ENCODE results near the gene HORMAD1.

The HORMAD1 gene

DNA sequence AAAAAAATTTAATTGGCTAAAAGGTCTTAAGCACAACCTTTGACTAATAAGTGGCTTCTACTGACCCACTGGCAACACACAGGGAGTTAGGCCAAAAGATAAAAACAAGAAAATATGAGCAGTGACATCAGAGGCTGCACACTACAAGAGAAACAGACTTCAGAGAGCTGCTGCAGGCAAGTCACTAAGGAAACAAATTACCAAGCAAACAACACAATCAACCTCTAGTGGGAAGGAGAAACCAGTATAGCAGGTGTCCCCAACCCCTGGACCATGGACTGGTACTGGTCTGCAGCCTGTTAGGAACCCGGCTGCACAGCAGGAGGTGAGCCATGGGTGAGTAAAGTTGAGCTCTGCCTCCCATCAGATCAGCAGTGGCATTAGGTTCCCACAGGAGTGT lies 70.5 kb downstream of the HORMAD1 start:
- Histone ChIP-seq H3K27ac (no peak overlapping the region), H3K4me3 (no peak overlapping the region)
- TF ChIP-seq CTCF (IDR thresholded peaks at IDR 0.05) = no peak
- no peak for DNase-seq (ENCODE audit: low spot score)

- no peak for DNase-seq (ENCODE audit: low spot score)
- TF ChIP-seq CTCF (IDR thresholded peaks at IDR 0.05) = no peak
- Histone ChIP-seq H3K4me3 (no peak overlapping the region), H3K27ac (no peak overlapping the region)
These were observed 71.1 kb downstream of the HORMAD1 start for GRCh38 chr1:150649441-150650075.

Data from coronary artery (tissue), 2 donors.